Measurements from ENCODE around the gene MRPL2.
A peak's percentile ranks its signal among the peaks of the same experiment; 100 is the strongest.

Gene MRPL2

GRCh38 chr6:43013843-43014433, 45.3 kb downstream of the MRPL2 start, which contains the start of the genes KLHDC3 and MEA1:
Gene KLHDC3 (plus strand): TSS chr6:43014249. CDS start chr6:43017193, 2,944 bp downstream.
Gene MEA1 (minus strand): TSS chr6:43013946. CDS start chr6:43013813, 133 bp downstream.
- TF ChIP-seq CTCF (IDR thresholded peaks at IDR 0.05; ENCODE audit: low read depth, low read length), result no peak
- peak; percentile 100 for DNase-seq (ENCODE audit: low read depth in 2 of 2)
- H3K4me3 ChIP-seq (replicated peaks in 1 of 2; ENCODE audit: low read depth in 2 of 2, low read length in 2 of 2), result peak within 1 kb of the TSS; percentile 92 to 96

GRCh38 chr6:43013097-43013842, 46.0 kb downstream of the MRPL2 start:
- no peak for TF ChIP-seq CTCF (IDR thresholded peaks at IDR 0.05; ENCODE audit: low read depth, low read length)
- DNase-seq (ENCODE audit: low read depth in 2 of 2), result peak; percentile 7 to 50
- peak overlapping the region; percentile 73 to 96 for H3K4me3 ChIP-seq (replicated peaks in 1 of 2; ENCODE audit: low read depth in 2 of 2, low read length in 2 of 2)

GRCh38 chr6:43012364-43012763, 46.9 kb downstream of the MRPL2 start:
- DNase-seq (ENCODE audit: low read depth in 2 of 2), result no peak
- H3K4me3 ChIP-seq (replicated peaks in 1 of 2; ENCODE audit: low read depth in 2 of 2, low read length in 2 of 2), result peak overlapping the region in 1 of 2 donors; percentile 96
- no peak for TF ChIP-seq CTCF (IDR thresholded peaks at IDR 0.05; ENCODE audit: low read depth, low read length)

GRCh38 chr6:43011207-43011606, 48.0 kb downstream of the MRPL2 start:
- TF ChIP-seq CTCF (IDR thresholded peaks at IDR 0.05; ENCODE audit: low read depth, low read length), result no peak
- no peak for DNase-seq (ENCODE audit: low read depth in 2 of 2)
- H3K4me3 ChIP-seq (replicated peaks in 1 of 2; ENCODE audit: low read depth in 2 of 2, low read length in 2 of 2), result no peak overlapping the region

- peak; percentile 47 for TF ChIP-seq CTCF (IDR thresholded peaks at IDR 0.05; ENCODE audit: low read depth, low read length)
- H3K4me3 ChIP-seq (replicated peaks in 1 of 2; ENCODE audit: low read depth in 2 of 2, low read length in 2 of 2), result no peak overlapping the region
- DNase-seq (ENCODE audit: low read depth in 2 of 2), result peak; percentile 51
Measured at GRCh38 chr6:43009124-43009523, 50.1 kb downstream of the MRPL2 start.

GRCh38 chr6:43007126-43007525, 52.1 kb downstream of the MRPL2 start:
- DNase-seq (ENCODE audit: low read depth in 2 of 2), result no peak
- no peak overlapping the region for H3K4me3 ChIP-seq (replicated peaks in 1 of 2; ENCODE audit: low read depth in 2 of 2, low read length in 2 of 2)
- no peak for TF ChIP-seq CTCF (IDR thresholded peaks at IDR 0.05; ENCODE audit: low read depth, low read length)
